Gastrocnemius medialis (tissue), 4 donors: ENCODE data around the gene ANG. TPM values are rescaled to one million over a fixed set of nuclear protein-coding genes. Genes with fewer than 3 reads are reported as not detected.
A peak's percentile ranks its signal among the peaks of the same experiment; 100 is the strongest.
"Not testable (repeated sequence)": the region's sequence is repeated elsewhere in the genome, so short reads cannot be mapped to it uniquely, and the experiment has no call there.

ENCODE experiments used
- ATAC-seq, 2 donors: fragments of 150-250 bp; one replicate each; pipeline ENCODE4 v1.9.1; 2016
- DNase-seq, 2 donors: peaks; one replicate each; pipeline ENCODE4 v3.0.0-alpha.2; 2019
- H3K27ac ChIP-seq, 4 donors: fragments of 200-600 bp; sonication (generic); 1 replicate in 1 of 4; 2 replicates in 3 of 4; pipeline ENCODE4 v1.5.1; 2016 to 2018; ENCODE audit warnings: mild to moderate bottlenecking in 2 of 4, moderate library complexity in 1 of 4
- H3K27me3 ChIP-seq, 3 donors: fragments of 200-600 bp; sonication (generic) in 2 of 3; 1 replicate in 1 of 3; 2 replicates in 2 of 3; pipeline versions ENCODE4 v1.5.1 to v1.6.0; 2016 to 2019; ENCODE audit warnings: mild to moderate bottlenecking in 1 of 3, moderate library complexity in 1 of 3
- H3K36me3 ChIP-seq, 2 donors: fragments of 200-600 bp; sonication (generic) in 1 of 2; one replicate each; pipeline ENCODE4 v1.5.1; 2017 to 2018
- H3K4me1 ChIP-seq, 2 donors: fragments of 200-600 bp; sonication (generic) in 1 of 2; one replicate each; pipeline ENCODE4 v1.5.1; 2016 to 2017; ENCODE audit warnings: mild to moderate bottlenecking in 2 of 2
- H3K4me3 ChIP-seq, 4 donors: fragments of 200-600 bp; sonication (generic) in 3 of 4; 1 replicate in 1 of 4; 2 replicates in 3 of 4; pipeline ENCODE4 v1.5.1; 2016 to 2019; ENCODE audit warnings: mild to moderate bottlenecking in 2 of 4
- H3K9me3 ChIP-seq, 3 donors: fragments of 200-600 bp; sonication (generic) in 2 of 3; 1 replicate in 1 of 3; 2 replicates in 2 of 3; pipeline ENCODE4 v1.5.1; 2016 to 2019
- CTCF ChIP-seq, 5 experiments: fragments of 450-650 bp in 3 of 5; fragments of 200-600 bp in 2 of 5; sonication (generic) in 2 of 5; IDR thresholded peaks in 4 of 5; conservative IDR thresholded peaks in 1 of 5; 1 replicate in 4 of 5; 2 replicates in 1 of 5; pipeline ENCODE4 v1.5.1; 2016 to 2019; ENCODE audit warnings: antibody characterized with exemption in 5 of 5, mild to moderate bottlenecking in 3 of 5, moderate library complexity in 3 of 5
- POLR2A ChIP-seq, 2 donors: fragments of 450-650 bp; IDR thresholded peaks; one replicate each; pipeline ENCODE4 v1.6.1; 2017; ENCODE audit warnings: antibody characterized with exemption in 2 of 2, mild to moderate bottlenecking in 2 of 2, moderate library complexity in 2 of 2
- in situ Hi-C, 4 donors: fragments of 200-750 bp; cut with MboI; loops; one replicate each; pipeline versions ENCODE4 v1.15.0 to v1.8.0; 2017; ENCODE audit warnings: low sequenced_read_pairs in 4 of 4
- intact Hi-C: fragments of 100-400 bp; cut with DNase I; formaldehyde crosslinking; loops from one replicate; pipeline ENCODE4 v1.15.1; 2023; ENCODE audit warnings: low total_unique reads
- total RNA-seq, 4 donors: library from RNA; depleted of rRNA; stranded (reverse); fragments of >200 nt; gene quantifications; one replicate each; pipeline versions ENCODE4 v1.1.0 to v1.2.3, GENCODE V29; 2016

The ANG gene
- total RNA-seq, 4 donors from 2014 or later = 3.9 to 10.5 (median 5.6) TPM

- in situ Hi-C loops = loop anchor here (10.0 to 25.0 kb wide), 7 partner anchors 156 to 413 kb away; partner anchors contain the start of genes TMEM253 (in 2 of the 4), ARHGEF40 (in 1 of the 4), CCNB1IP1 (in 1 of the 4) and PARP2 (in 1 of the 4)
- no peaks in the 10 kb centered on the region for H3K36me3 ChIP-seq
- intact Hi-C loops = loop anchor here (5.0 kb wide), 1 partner anchor 273 kb away; no protein-coding TSS in a partner anchor
These were observed 10.4 kb downstream of the ANG start for GRCh38 chr14:20698934-20699333.

GRCh38 chr14:20699931-20700330 is 11.4 kb downstream of the ANG start:
- no peaks in the 10 kb centered on the region for H3K4me1 ChIP-seq
- TF ChIP-seq CTCF (IDR thresholded peaks at IDR 0.05 in 4 of 5, conservative IDR thresholded peaks at IDR 0.05 in 1 of 5) (no peak), POLR2A (IDR thresholded peaks at IDR 0.05) (no peak)
- intact Hi-C loops = loop anchor here (5.0 kb wide), 1 partner anchor 272 kb away; no protein-coding TSS in a partner anchor
- in situ Hi-C loops = loop anchor here (10.0 to 25.0 kb wide), 7 partner anchors 155 to 412 kb away; partner anchors contain the start of genes TMEM253 (in 2 of the 4), ARHGEF40 (in 1 of the 4), CCNB1IP1 (in 1 of the 4) and PARP2 (in 1 of the 4)
- H3K27me3 ChIP-seq = no peaks in the 10 kb centered on the region
- no peak overlapping the region for H3K27ac ChIP-seq
- H3K4me3 ChIP-seq = no peak overlapping the region
- H3K9me3 ChIP-seq = no peaks in the 10 kb centered on the region
- no peaks in the 10 kb centered on the region for H3K36me3 ChIP-seq
- DNase-seq (no peak), ATAC-seq (no peak)

More at GRCh38 chr14:20698934-20699333, 10.4 kb downstream of the ANG start:
- no peak for DNase-seq
- H3K27ac ChIP-seq = no peak overlapping the region
- no peak for ATAC-seq
- no peaks in the 10 kb centered on the region for H3K9me3 ChIP-seq
- H3K4me3 ChIP-seq = no peak overlapping the region
- TF ChIP-seq POLR2A (IDR thresholded peaks at IDR 0.05) (no peak), CTCF (IDR thresholded peaks at IDR 0.05 in 4 of 5, conservative IDR thresholded peaks at IDR 0.05 in 1 of 5) (no peak)
- no peaks in the 10 kb centered on the region for H3K27me3 ChIP-seq
- no peaks in the 10 kb centered on the region for H3K4me1 ChIP-seq

- H3K9me3 ChIP-seq, in situ Hi-C loops, intact Hi-C loops, H3K27ac ChIP-seq, H3K27me3 ChIP-seq, DNase-seq, H3K4me1 ChIP-seq, H3K4me3 ChIP-seq, ATAC-seq, H3K36me3 ChIP-seq: not testable (repeated sequence)
These were observed 12.4 kb downstream of the ANG start for GRCh38 chr14:20700965-20701364.

- in situ Hi-C loops = no loop called here
These were observed 18.2 kb downstream of the ANG start for GRCh38 chr14:20706657-20707355.

More at GRCh38 chr14:20706657-20707355, 18.2 kb downstream of the ANG start:
- Histone ChIP-seq H3K27me3 (no peaks in the 10 kb centered on the region), H3K27ac (peak overlapping the region; percentile 29 to 64 (median 50)), H3K4me3 (no peak overlapping the region), H3K36me3 (no peaks in the 10 kb centered on the region), H3K4me1 (no peaks in the 10 kb centered on the region), H3K9me3 (no peaks in the 10 kb centered on the region)
- ATAC-seq = no peak
- intact Hi-C loops = no loop called here
- no peak for DNase-seq
- TF ChIP-seq POLR2A (IDR thresholded peaks at IDR 0.05) (no peak), CTCF (IDR thresholded peaks at IDR 0.05 in 4 of 5, conservative IDR thresholded peaks at IDR 0.05 in 1 of 5) (no peak)
